Uterus (tissue), 2 donors: ENCODE measurements around the gene ITIH5.

Experiments used
- CTCF ChIP-seq, 4 experiments: fragments of 200-600 bp in 2 of 4; fragments of 450-650 bp in 2 of 4; sonication (generic) in 2 of 4; IDR thresholded peaks; one replicate each; pipeline ENCODE4 v1.5.1; 2016 to 2019; ENCODE audit warnings: antibody characterized with exemption in 4 of 4, mild to moderate bottlenecking in 2 of 4, moderate library complexity in 1 of 4
- POLR2A ChIP-seq, 2 donors: fragments of 450-650 bp; IDR thresholded peaks; one replicate each; pipeline ENCODE4 v1.6.1; 2016; ENCODE audit warnings: antibody characterized with exemption in 2 of 2, mild to moderate bottlenecking in 1 of 2, moderate library complexity in 1 of 2

GRCh38 chr10:7651853-7652470 is 14.8 kb downstream of the ITIH5 start:
- TF ChIP-seq CTCF (IDR thresholded peaks at IDR 0.05) (no peak), POLR2A (IDR thresholded peaks at IDR 0.05) (no peak)
